ENCODE data around the gene ADARB1. TPM values are rescaled to one million over a fixed set of nuclear protein-coding genes. Genes with fewer than 3 reads are reported as not detected.

The ADARB1 gene
- total and polyA plus RNA-seq, 3 experiments from 2014 or later: 11.8 to 29.5 (median 28.9) TPM

DNA sequence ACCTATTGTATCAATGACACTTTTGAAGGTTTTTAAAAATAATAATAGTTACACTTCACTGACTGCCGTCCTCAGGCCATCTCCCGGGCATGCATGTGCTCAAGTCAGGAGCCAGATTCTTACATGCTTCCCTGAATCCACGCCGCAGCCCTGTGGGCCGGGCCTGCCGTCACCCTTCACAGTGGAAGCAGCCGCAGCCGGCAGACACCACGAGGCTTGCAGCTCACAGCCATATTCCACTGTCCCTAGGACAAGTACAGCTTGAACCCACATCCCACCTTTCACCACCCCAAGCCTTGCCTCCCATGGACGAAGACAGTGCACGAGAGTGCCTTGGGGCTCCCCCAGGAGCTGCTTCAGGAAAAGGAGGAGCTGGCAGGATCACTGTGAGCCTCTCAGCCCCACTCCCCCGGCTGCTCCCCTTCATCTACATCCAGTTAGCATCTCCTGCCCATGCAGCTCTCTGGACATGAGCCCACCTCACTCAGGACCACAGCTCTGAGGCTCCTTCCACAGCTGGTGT, 136.1 kb downstream of the ADARB1 start:
- Histone ChIP-seq H3K4me1 (ENCODE audit: insufficient read depth, low read length) (no peaks in the 10 kb centered on the region), H3K36me3 (ENCODE audit: insufficient read depth, low read length) (no peaks in the 10 kb centered on the region), H3K4me3 (ENCODE audit: low read length) (no peak overlapping the region), H3K27me3 (ENCODE audit: insufficient read depth, low read length, poor library complexity, severe bottlenecking) (no peaks in the 10 kb centered on the region), H3K27ac (ENCODE audit: low read depth, low read length) (no peak overlapping the region), H3K9me3 (ENCODE audit: low read length) (no peaks in the 10 kb centered on the region)
- Mint-ChIP-seq H3K27me3 (no peaks in the 10 kb centered on the region), H3K27ac (no peak overlapping the region), H3K36me3 (peaks cover 12 to 81% (median 20%) of the 10 kb centered on the region in 3 donors), H3K9me3 (no peaks in the 10 kb centered on the region), H3K4me3 (no peak overlapping the region), H3K4me1 (peaks cover 20 to 26% (median 21%) of the 10 kb centered on the region in 3 donors)
- DNase-seq: no peak
- CTCF ChIA-PET: no interaction called here
- POLR2A ChIA-PET: no interaction called here

DNA sequence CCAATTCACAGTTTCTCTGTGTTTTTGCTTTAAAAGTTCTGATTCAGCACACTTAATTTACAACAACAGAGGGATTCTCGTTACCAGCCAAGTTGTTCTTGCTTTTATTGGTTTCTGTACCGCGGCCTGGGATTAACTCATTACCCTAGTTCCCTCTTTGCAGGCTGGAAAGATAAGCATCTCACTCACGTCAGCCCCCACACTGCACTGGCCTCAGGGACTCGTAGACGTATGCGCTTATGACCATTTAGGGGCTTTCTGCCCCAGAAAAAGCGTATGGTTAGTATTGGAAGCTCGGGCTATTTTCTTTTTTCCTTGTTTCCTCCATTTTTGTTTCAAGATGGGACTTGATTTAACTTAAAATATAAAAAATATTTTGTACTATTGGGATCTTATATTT, 137.3 kb downstream of the ADARB1 start:
- Histone ChIP-seq H3K27ac (ENCODE audit: low read depth, low read length) (no peak overlapping the region), H3K4me3 (ENCODE audit: low read length) (no peak overlapping the region), H3K36me3 (ENCODE audit: insufficient read depth, low read length) (no peaks in the 10 kb centered on the region), H3K9me3 (ENCODE audit: low read length) (no peaks in the 10 kb centered on the region), H3K27me3 (ENCODE audit: insufficient read depth, low read length, poor library complexity, severe bottlenecking) (no peaks in the 10 kb centered on the region), H3K4me1 (ENCODE audit: insufficient read depth, low read length) (no peaks in the 10 kb centered on the region)
- no peak overlapping the region for H3K27ac Mint-ChIP-seq
- peaks cover 20 to 79% (median 23%) of the 10 kb centered on the region in 3 donors for H3K36me3 Mint-ChIP-seq
- H3K27me3 Mint-ChIP-seq: no peaks in the 10 kb centered on the region
- DNase-seq: no peak
- H3K4me1 Mint-ChIP-seq: peaks cover 20 to 26% (median 21%) of the 10 kb centered on the region in 3 donors
- ChIA-PET CTCF (no interaction called here), POLR2A (no interaction called here)
- peaks cover 0 to 3% (median under 1%) of the 10 kb centered on the region in 5 donors for H3K9me3 Mint-ChIP-seq
- H3K4me3 Mint-ChIP-seq: no peak overlapping the region

- H3K36me3 Mint-ChIP-seq: peaks cover 28 to 74% (median 41%) of the 10 kb centered on the region in 3 donors
- Histone ChIP-seq H3K27ac (ENCODE audit: low read depth, low read length) (no peak overlapping the region), H3K4me1 (ENCODE audit: insufficient read depth, low read length) (no peaks in the 10 kb centered on the region), H3K4me3 (ENCODE audit: low read length) (no peak overlapping the region), H3K9me3 (ENCODE audit: low read length) (no peaks in the 10 kb centered on the region), H3K27me3 (ENCODE audit: insufficient read depth, low read length, poor library complexity, severe bottlenecking) (no peaks in the 10 kb centered on the region), H3K36me3 (ENCODE audit: insufficient read depth, low read length) (no peaks in the 10 kb centered on the region)
- H3K4me3 Mint-ChIP-seq: no peak overlapping the region
- H3K9me3 Mint-ChIP-seq: peaks cover 4 to 13% (median 9%) of the 10 kb centered on the region in 5 donors
- DNase-seq: no peak
- no peaks in the 10 kb centered on the region for H3K27me3 Mint-ChIP-seq
- POLR2A ChIA-PET: no interaction called here
- no peak overlapping the region for H3K27ac Mint-ChIP-seq
- peaks cover 12 to 14% (median 13%) of the 10 kb centered on the region in 3 donors for H3K4me1 Mint-ChIP-seq
- CTCF ChIA-PET: interaction anchor here (1.4 kb wide), 1 partner anchor 10 kb away, joined by 3 read pairs; no protein-coding TSS in a partner anchor
Measured at GRCh38 chr21:45213392-45213791, 139.0 kb downstream of the ADARB1 start.

- H3K36me3 ChIP-seq (ENCODE audit: insufficient read depth, low read length): no peaks in the 10 kb centered on the region
- Mint-ChIP-seq H3K27ac (no peak overlapping the region), H3K4me1 (peaks cover 0 to 10% (median 2%) of the 10 kb centered on the region in 3 donors), H3K27me3 (no peaks in the 10 kb centered on the region), H3K4me3 (no peak overlapping the region), H3K36me3 (peaks cover 16 to 67% (median 44%) of the 10 kb centered on the region in 3 donors), H3K9me3 (peaks cover 4 to 13% (median 10%) of the 10 kb centered on the region in 5 donors)
- H3K4me3 ChIP-seq (ENCODE audit: low read length): no peak overlapping the region
- ChIA-PET CTCF (no interaction called here), POLR2A (no interaction called here)
- no peak overlapping the region for H3K27ac ChIP-seq (ENCODE audit: low read depth, low read length)
- no peak for DNase-seq
- H3K27me3 ChIP-seq (ENCODE audit: insufficient read depth, low read length, poor library complexity, severe bottlenecking): no peaks in the 10 kb centered on the region
- no peaks in the 10 kb centered on the region for H3K4me1 ChIP-seq (ENCODE audit: insufficient read depth, low read length)
- no peaks in the 10 kb centered on the region for H3K9me3 ChIP-seq (ENCODE audit: low read length)
Measured at GRCh38 chr21:45215213-45215612, 140.8 kb downstream of the ADARB1 start.

- H3K36me3 ChIP-seq (ENCODE audit: insufficient read depth, low read length): no peaks in the 10 kb centered on the region
- Mint-ChIP-seq H3K36me3 (peaks cover 15 to 71% (median 44%) of the 10 kb centered on the region in 3 donors), H3K4me3 (no peak overlapping the region), H3K9me3 (peaks cover 4 to 13% (median 10%) of the 10 kb centered on the region in 5 donors), H3K27me3 (no peaks in the 10 kb centered on the region), H3K27ac (no peak overlapping the region), H3K4me1 (peaks cover 0 to 10% (median 4%) of the 10 kb centered on the region in 3 donors)
- H3K27ac ChIP-seq (ENCODE audit: low read depth, low read length): no peak overlapping the region
- POLR2A ChIA-PET: no interaction called here
- H3K4me1 ChIP-seq (ENCODE audit: insufficient read depth, low read length): no peaks in the 10 kb centered on the region
- H3K9me3 ChIP-seq (ENCODE audit: low read length): no peaks in the 10 kb centered on the region
- no peak for DNase-seq
- no peak overlapping the region for H3K4me3 ChIP-seq (ENCODE audit: low read length)
- CTCF ChIA-PET: no interaction called here
- H3K27me3 ChIP-seq (ENCODE audit: insufficient read depth, low read length, poor library complexity, severe bottlenecking): no peaks in the 10 kb centered on the region
Measured at GRCh38 chr21:45217010-45217409, 142.6 kb downstream of the ADARB1 start.

DNA sequence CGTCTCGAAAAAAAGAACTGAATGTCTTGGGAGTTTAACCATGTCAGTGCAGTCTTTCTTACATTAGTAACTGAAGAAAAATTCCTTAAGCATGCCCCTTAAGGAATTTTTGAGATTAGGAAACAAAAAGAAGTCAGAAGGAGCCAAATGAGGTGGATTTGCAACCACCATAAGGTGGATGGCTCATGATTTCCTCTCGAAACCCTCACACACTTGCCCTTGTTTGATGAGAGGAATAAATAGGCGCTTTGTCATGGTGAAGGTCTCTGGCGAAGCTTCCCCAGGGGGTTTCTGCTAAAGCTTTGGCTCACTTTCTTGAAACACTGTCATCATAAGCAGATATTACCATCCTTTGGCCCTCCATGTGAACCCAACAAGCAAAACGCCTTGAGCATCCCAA, 145.1 kb downstream of the ADARB1 start:
- CTCF ChIA-PET: interaction anchor here (0.9 kb wide), 1 partner anchor 79 kb away, joined by 3 read pairs; no protein-coding TSS in a partner anchor

GRCh38 chr21:45220071-45220481, 145.7 kb downstream of the ADARB1 start:
- H3K4me3 Mint-ChIP-seq: no peak overlapping the region
- CTCF ChIA-PET: interaction anchor here (0.9 kb wide), 1 partner anchor 80 kb away, joined by 3 read pairs; no protein-coding TSS in a partner anchor
- no peak overlapping the region for H3K27ac Mint-ChIP-seq
- H3K36me3 Mint-ChIP-seq: peaks cover 10 to 57% (median 33%) of the 10 kb centered on the region in 3 donors
- no peaks in the 10 kb centered on the region for H3K36me3 ChIP-seq (ENCODE audit: insufficient read depth, low read length)
- H3K9me3 ChIP-seq (ENCODE audit: low read length): no peaks in the 10 kb centered on the region
- peaks cover 4 to 13% (median 10%) of the 10 kb centered on the region in 5 donors for H3K9me3 Mint-ChIP-seq
- H3K27ac ChIP-seq (ENCODE audit: low read depth, low read length): no peak overlapping the region
- peaks cover 4% of the 10 kb centered on the region for H3K4me1 ChIP-seq (ENCODE audit: insufficient read depth, low read length)
- DNase-seq: no peak
- no peaks in the 10 kb centered on the region for H3K27me3 ChIP-seq (ENCODE audit: insufficient read depth, low read length, poor library complexity, severe bottlenecking)
- no peaks in the 10 kb centered on the region for H3K27me3 Mint-ChIP-seq
- no peak overlapping the region for H3K4me3 ChIP-seq (ENCODE audit: low read length)
- H3K4me1 Mint-ChIP-seq: peaks cover 12 to 20% (median 14%) of the 10 kb centered on the region in 3 donors
- POLR2A ChIA-PET: no interaction called here

More for the DNA sequence above, 145.1 kb downstream of the ADARB1 start:
- H3K4me1 Mint-ChIP-seq: peaks cover 8 to 15% (median 9%) of the 10 kb centered on the region in 3 donors
- H3K4me3 Mint-ChIP-seq: no peak overlapping the region
- Histone ChIP-seq H3K27me3 (ENCODE audit: insufficient read depth, low read length, poor library complexity, severe bottlenecking) (no peaks in the 10 kb centered on the region), H3K9me3 (ENCODE audit: low read length) (no peaks in the 10 kb centered on the region), H3K4me3 (ENCODE audit: low read length) (no peak overlapping the region), H3K36me3 (ENCODE audit: insufficient read depth, low read length) (no peaks in the 10 kb centered on the region), H3K27ac (ENCODE audit: low read depth, low read length) (no peak overlapping the region), H3K4me1 (ENCODE audit: insufficient read depth, low read length) (no peaks in the 10 kb centered on the region)
- POLR2A ChIA-PET: no interaction called here
- H3K27me3 Mint-ChIP-seq: no peaks in the 10 kb centered on the region
- peaks cover 11 to 61% (median 38%) of the 10 kb centered on the region in 3 donors for H3K36me3 Mint-ChIP-seq
- peaks cover 4 to 13% (median 10%) of the 10 kb centered on the region in 5 donors for H3K9me3 Mint-ChIP-seq
- DNase-seq: no peak
- H3K27ac Mint-ChIP-seq: peak overlapping the region in 1 of 8 donors; percentile 60

DNA sequence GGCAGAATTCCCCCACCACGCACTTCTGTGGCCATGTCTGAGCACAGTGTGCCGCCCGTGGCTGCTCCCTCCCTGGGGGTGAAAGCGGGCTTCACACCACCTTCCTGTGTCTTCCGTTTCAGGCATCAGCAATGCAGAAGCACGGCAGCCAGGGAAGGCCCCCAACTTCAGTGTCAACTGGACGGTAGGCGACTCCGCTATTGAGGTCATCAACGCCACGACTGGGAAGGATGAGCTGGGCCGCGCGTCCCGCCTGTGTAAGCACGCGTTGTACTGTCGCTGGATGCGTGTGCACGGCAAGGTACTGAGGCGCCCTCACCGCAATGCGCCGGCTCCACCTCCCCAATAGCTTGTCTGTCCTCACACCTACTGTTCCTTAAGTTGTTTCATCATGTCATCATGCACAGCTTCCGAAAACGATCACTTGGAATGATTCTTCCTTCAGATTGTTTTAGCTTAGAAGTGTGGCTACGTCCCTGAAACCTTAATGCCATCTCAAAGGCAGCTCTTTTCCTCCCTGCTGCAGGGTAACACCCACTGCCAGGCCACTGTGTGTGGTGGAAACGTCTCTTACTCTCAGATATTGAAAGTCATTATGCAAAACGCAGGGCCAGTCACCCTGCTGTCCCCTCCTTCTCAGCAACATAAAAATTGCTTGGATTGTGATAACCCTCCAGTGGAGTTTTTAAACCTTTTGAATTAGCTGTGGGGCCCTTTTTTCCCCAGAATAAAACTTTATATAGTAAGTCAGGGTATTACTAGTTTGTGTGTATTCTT, 146.5 kb downstream of the ADARB1 start:
- H3K4me3 Mint-ChIP-seq: peak overlapping the region in 1 of 7 donors; percentile 6
- no peaks in the 10 kb centered on the region for H3K27me3 Mint-ChIP-seq
- Histone ChIP-seq H3K9me3 (ENCODE audit: low read length) (no peaks in the 10 kb centered on the region), H3K27me3 (ENCODE audit: insufficient read depth, low read length, poor library complexity, severe bottlenecking) (no peaks in the 10 kb centered on the region), H3K4me3 (ENCODE audit: low read length) (no peak overlapping the region), H3K36me3 (ENCODE audit: insufficient read depth, low read length) (no peaks in the 10 kb centered on the region), H3K27ac (ENCODE audit: low read depth, low read length) (no peak overlapping the region), H3K4me1 (ENCODE audit: insufficient read depth, low read length) (peaks cover 12% of the 10 kb centered on the region)
- CTCF ChIA-PET: no interaction called here
- DNase-seq: no peak
- peaks cover 10 to 55% (median 28%) of the 10 kb centered on the region in 3 donors for H3K36me3 Mint-ChIP-seq
- H3K4me1 Mint-ChIP-seq: peaks cover 21 to 28% (median 22%) of the 10 kb centered on the region in 3 donors
- H3K9me3 Mint-ChIP-seq: peaks cover 4 to 13% (median 10%) of the 10 kb centered on the region in 5 donors
- POLR2A ChIA-PET: no interaction called here
- peak overlapping the region in 2 of 8 donors; percentile 23 to 84 for H3K27ac Mint-ChIP-seq

Measured in CD8-positive, alpha-beta memory T cell (primary cell).